Thoracic aorta (tissue), 2 donors: Measurements from ENCODE around the gene DYNC1H1. TPM values are rescaled to one million over a fixed set of nuclear protein-coding genes. Genes with fewer than 3 reads are reported as not detected.

Experiments
- ATAC-seq: fragments of 150-250 bp; one replicate; pipeline ENCODE4 v1.8.0; 2017; ENCODE audit warnings: low read depth; ENCODE audit not compliant: insufficient number of reproducible peaks, low FRiP score
- DNase-seq: peaks from one replicate; pipeline ENCODE4 v3.0.0-alpha.2; 2020; ENCODE audit warnings: low spot score
- H3K27ac ChIP-seq, 2 donors: fragments of 200-600 bp; sonication (generic); 1 replicate in 1 of 2; 2 replicates in 1 of 2; pipeline ENCODE4 v1.5.1; 2016; ENCODE audit warnings: mild to moderate bottlenecking in 2 of 2, moderate library complexity in 2 of 2
- H3K27me3 ChIP-seq: fragments of 200-600 bp; sonication (generic); replicated peaks from 2 replicates; pipeline ENCODE4 v1.6.0; 2016; ENCODE audit warnings: mild to moderate bottlenecking; ENCODE audit not compliant: insufficient read depth
- H3K36me3 ChIP-seq: fragments of 200-600 bp; sonication (generic); one replicate; pipeline ENCODE4 v1.5.1; 2016
- H3K4me1 ChIP-seq, 2 donors: fragments of 200-600 bp; sonication (generic); 1 replicate in 1 of 2; 2 replicates in 1 of 2; pipeline versions ENCODE4 v1.5.1 to v1.6.0; 2016; ENCODE audit warnings: low read depth in 2 of 2, mild to moderate bottlenecking in 1 of 2; ENCODE audit not compliant: control insufficient read depth in 1 of 2
- H3K4me3 ChIP-seq: fragments of 200-600 bp; sonication (generic); 2 replicates; pipeline ENCODE4 v1.5.1; 2016; ENCODE audit warnings: mild to moderate bottlenecking
- H3K9me3 ChIP-seq: fragments of 200-600 bp; sonication (generic); 2 replicates; pipeline ENCODE4 v1.5.1; 2016
- total RNA-seq, 2 donors: library from RNA; depleted of rRNA; stranded (reverse); fragments of >200 nt; gene quantifications; one replicate each; pipeline versions ENCODE4 v1.1.0 to v1.2.3, GENCODE V29; 2016
- TF ChIP-seq, protein P1 (sequence below): fragments of 200-600 bp; sonication (generic); IDR thresholded peaks from one replicate; pipeline ENCODE4 v1.5.1; 2019; ENCODE audit warnings: antibody characterized with exemption

DYNC1H1 gene
- total RNA-seq, 2 donors from 2014 or later, result 517 to 555 TPM

DNA sequence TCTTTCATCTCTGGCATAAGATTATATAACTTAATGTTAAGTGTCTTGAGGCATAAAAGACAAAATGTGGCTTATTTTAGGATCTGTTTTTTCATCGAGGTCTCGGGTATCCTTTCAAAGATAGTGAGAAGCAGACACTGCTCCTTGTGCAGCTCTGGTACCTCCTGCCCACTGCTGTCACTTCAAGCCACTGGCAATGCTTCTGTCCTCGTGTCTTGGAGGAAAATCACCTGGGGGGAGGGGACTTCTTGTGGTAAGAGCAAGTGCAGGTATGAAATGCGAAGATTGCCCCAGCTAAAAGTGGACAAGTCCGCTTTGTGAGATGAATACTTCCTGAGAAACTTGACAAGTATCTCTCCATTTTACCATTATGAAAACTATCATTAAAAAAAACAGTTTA, 37.8 kb upstream of the DYNC1H1 start:
- DNase-seq, result no peak
- H3K27ac ChIP-seq, result peak overlapping the region; percentile 62 to 69

DNA sequence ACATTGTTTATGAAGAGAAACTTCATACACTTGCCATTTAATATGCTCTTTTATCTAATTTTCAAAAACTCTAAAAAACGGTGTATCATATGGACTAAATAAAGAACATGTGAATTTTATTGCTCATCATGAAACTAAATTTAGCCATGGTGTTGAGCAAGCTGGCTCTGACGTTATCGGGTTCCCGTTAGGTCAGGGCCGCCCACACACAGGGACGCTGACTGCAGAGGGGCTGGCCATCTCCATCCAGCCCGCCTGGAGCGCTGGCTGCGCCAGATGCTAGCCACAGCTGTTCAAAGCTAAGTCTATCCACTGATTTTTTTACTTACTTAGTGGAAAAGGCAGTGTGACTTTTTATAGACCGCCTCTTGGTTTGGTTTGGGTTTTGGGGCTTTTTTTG, 36.5 kb upstream of the DYNC1H1 start:
- Histone ChIP-seq H3K27ac (peak overlapping the region; percentile 62 to 69), H3K27me3 (no peaks in the 10 kb centered on the region), H3K9me3 (no peaks in the 10 kb centered on the region), H3K4me3 (peak overlapping the region; percentile 32), H3K36me3 (peaks cover 7% of the 10 kb centered on the region), H3K4me1 (peaks cover 5 to 16% of the 10 kb centered on the region in 2 donors)
- TF ChIP-seq, protein P1, sequence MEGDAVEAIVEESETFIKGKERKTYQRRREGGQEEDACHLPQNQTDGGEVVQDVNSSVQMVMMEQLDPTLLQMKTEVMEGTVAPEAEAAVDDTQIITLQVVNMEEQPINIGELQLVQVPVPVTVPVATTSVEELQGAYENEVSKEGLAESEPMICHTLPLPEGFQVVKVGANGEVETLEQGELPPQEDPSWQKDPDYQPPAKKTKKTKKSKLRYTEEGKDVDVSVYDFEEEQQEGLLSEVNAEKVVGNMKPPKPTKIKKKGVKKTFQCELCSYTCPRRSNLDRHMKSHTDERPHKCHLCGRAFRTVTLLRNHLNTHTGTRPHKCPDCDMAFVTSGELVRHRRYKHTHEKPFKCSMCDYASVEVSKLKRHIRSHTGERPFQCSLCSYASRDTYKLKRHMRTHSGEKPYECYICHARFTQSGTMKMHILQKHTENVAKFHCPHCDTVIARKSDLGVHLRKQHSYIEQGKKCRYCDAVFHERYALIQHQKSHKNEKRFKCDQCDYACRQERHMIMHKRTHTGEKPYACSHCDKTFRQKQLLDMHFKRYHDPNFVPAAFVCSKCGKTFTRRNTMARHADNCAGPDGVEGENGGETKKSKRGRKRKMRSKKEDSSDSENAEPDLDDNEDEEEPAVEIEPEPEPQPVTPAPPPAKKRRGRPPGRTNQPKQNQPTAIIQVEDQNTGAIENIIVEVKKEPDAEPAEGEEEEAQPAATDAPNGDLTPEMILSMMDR, result no peak
- peak; percentile 82 for ATAC-seq
- DNase-seq, result peak; percentile 76

More for the DNA sequence above, 37.8 kb upstream of the DYNC1H1 start:
- Histone ChIP-seq H3K9me3 (no peaks in the 10 kb centered on the region), H3K4me1 (peaks cover 5 to 16% of the 10 kb centered on the region in 2 donors), H3K27me3 (no peaks in the 10 kb centered on the region), H3K4me3 (no peak overlapping the region), H3K36me3 (peaks cover 8% of the 10 kb centered on the region)
- ATAC-seq, result no peak
- TF ChIP-seq, protein P1, result no peak

GRCh38 chr14:101928415-101928841, 35.9 kb upstream of the DYNC1H1 start:
- H3K27me3 ChIP-seq, result no peaks in the 10 kb centered on the region
- no peak for DNase-seq
- no peaks in the 10 kb centered on the region for H3K9me3 ChIP-seq
- TF ChIP-seq, protein P1, result no peak
- H3K36me3 ChIP-seq, result peaks cover 5% of the 10 kb centered on the region
- no peak for ATAC-seq
- peaks cover 5 to 16% of the 10 kb centered on the region in 2 donors for H3K4me1 ChIP-seq
- peak overlapping the region; percentile 36 to 69 for H3K27ac ChIP-seq
- no peak overlapping the region for H3K4me3 ChIP-seq

- DNase-seq (no peak), ATAC-seq (no peak)
- no peak overlapping the region for H3K4me3 ChIP-seq
- H3K4me1 ChIP-seq, result peaks cover 5 to 16% of the 10 kb centered on the region in 2 donors
- H3K27ac ChIP-seq, result no peak overlapping the region
- peaks cover 5% of the 10 kb centered on the region for H3K36me3 ChIP-seq
- no peaks in the 10 kb centered on the region for H3K27me3 ChIP-seq
- TF ChIP-seq, protein P1, result no peak
- H3K9me3 ChIP-seq, result no peaks in the 10 kb centered on the region
Observed at GRCh38 chr14:101929096-101929495, 35.3 kb upstream of the DYNC1H1 start.

DNA sequence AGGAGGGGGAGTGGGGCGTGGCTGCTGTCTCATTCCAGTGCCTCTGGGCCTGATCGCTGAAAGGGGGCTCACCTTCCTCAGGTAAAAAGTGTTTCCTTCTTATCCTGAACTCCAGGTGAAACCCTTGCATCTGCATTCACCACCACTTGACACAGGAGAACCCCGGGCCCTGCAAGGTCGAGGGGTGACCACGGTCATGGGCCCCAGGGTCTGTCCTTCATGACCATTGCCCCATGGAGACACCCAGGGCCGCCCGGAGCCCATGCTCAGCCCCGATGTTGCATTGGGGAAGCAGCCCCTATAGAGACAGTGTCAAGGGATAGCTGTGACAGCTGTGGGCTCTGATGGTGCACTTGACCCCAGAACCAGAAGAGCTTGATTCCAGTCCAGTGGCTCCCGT, 34.4 kb upstream of the DYNC1H1 start:
- ATAC-seq, result no peak
- no peak for DNase-seq

More for the DNA sequence above, 34.4 kb upstream of the DYNC1H1 start:
- TF ChIP-seq, protein P1, result no peak
- Histone ChIP-seq H3K4me1 (peaks cover 5 to 16% of the 10 kb centered on the region in 2 donors), H3K36me3 (peaks cover 4% of the 10 kb centered on the region), H3K27me3 (no peaks in the 10 kb centered on the region), H3K27ac (no peak overlapping the region), H3K9me3 (no peaks in the 10 kb centered on the region), H3K4me3 (no peak overlapping the region)
